NCI-H748 (cell line): ENCODE results near the gene GPHN.
A peak's percentile ranks its signal among the peaks of the same experiment; 100 is the strongest.
"Not testable (repeated sequence)": the region's sequence is repeated elsewhere in the genome, so short reads cannot be mapped to it uniquely, and the experiment has no call there.

Experiments used
- DNase-seq: peaks from one replicate; lab custom pipeline; 2025; ENCODE audit not compliant: unreplicated experiment; lab: John Stamatoyannopoulos, UW

The GPHN gene

DNA sequence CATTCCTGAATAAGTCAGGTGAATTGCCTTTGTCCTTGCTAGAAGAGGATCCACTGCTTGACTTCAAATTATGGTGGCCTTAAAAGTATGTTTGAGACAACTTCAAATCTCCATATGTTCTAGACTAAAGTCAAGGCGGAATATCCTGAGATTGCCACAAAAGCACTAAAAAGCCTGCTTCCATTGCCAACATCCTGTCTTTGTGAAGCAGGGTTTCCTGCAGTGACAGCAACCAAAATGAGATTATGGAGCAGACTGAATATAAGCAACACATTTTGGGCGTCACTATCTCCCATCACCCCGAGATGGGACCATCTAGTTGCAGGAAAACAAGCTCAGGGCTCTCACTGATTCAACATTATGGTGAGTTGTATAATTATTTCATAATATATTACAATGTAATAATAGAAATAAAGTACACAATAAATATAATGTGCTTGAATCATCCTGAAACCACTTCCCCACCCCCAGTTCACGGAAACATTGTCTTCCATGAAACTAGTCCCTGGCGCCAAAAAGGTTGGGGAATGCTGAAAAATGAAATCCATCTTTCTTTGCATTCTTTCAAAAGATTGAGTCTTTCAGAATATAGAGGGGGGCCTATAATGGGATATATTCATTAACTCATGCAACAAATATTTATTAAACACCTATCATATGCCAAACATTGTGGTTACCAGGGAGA is 143.7 kb downstream of the GPHN start:
- DNase-seq: no peak

- DNase-seq: no peak
Observed at GRCh38 chr14:66652525-66653106, 144.7 kb downstream of the GPHN start.

- no peak for DNase-seq
Observed at GRCh38 chr14:66657780-66658179, 149.8 kb downstream of the GPHN start.

DNA sequence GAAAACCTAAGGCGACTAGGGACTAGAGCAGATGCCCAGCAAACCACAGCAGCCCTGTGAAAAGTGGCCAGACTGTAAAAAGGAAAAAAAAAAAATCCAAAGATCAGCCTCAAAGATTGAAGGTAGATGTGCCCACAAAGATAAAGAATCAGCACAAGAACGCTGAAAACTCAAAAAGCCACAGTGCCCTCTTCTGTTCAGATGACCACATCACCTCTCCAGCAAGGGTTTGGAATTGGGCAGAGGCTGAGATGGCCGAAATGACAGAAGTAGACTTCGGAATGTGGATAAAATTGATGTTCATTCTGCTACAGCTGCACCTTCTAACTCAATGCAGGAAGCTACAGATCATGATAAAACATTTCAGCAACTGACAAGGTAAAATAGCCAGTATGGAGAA is 154.4 kb downstream of the GPHN start:
- DNase-seq: peak; percentile 11

DNA sequence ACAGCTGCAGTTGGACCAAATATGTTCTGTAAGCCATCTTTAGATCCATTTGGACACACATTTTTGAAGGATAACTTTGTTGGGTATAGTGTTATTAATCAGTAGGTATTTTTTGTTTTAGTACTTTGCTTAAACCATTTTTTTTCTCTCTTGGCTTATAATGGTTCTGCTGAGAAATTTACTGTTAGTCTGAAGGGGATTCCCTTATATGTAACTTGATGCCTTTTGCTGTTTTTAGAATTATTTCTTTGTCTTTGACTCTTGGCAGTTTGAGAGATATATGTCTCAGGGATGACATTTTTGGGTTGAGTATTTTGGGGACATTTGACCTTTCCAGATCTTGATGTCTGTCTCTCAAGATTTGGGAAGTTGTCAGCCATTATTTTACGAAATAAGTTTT is 169.8 kb downstream of the GPHN start:
- DNase-seq: no peak

DNA sequence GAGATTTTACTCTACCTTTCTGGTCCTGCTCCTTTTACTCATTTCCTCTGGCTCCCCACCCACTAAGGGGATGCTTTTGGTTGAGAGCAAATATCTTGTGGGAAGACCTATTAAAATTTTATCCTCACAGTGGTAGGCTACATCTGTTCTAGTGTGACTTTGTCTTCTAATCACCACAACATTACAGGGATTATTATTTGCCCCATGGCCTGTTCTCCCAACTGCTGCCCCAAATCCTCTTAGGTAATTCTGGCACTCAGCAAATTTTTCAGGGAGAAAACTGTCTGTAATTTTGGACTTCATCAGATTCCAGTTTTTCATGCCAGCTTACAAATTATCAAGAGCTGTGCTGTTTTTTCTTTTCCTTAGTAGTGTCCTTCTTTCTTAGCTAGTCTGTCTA is 172.3 kb downstream of the GPHN start:
- no peak for DNase-seq

- DNase-seq: no peak
Observed at GRCh38 chr14:66696326-66696725, 188.4 kb downstream of the GPHN start.

DNA sequence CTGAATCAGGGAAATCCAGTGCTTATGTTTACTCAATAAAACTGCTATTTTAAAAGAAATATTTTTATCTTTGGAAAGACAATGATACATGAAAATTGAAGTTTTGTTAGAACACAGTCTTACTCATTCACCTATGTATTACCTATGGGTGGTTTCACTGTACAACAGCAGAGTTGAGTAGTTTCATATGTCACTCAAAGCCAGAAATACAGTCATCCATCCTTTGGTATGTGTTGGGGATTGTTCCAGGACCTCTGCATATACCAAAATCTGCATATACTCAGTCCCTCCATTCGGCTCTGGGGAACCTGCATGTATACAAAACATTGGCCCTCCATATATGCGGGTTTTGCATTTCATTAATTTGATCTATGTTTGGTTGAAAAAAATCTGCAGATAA is 190.6 kb downstream of the GPHN start:
- DNase-seq: no peak

GRCh38 chr14:66701813-66702212 is 193.9 kb downstream of the GPHN start:
- DNase-seq: no peak

- no peak for DNase-seq
Observed at GRCh38 chr14:66708267-66708666, 200.3 kb downstream of the GPHN start.

DNA sequence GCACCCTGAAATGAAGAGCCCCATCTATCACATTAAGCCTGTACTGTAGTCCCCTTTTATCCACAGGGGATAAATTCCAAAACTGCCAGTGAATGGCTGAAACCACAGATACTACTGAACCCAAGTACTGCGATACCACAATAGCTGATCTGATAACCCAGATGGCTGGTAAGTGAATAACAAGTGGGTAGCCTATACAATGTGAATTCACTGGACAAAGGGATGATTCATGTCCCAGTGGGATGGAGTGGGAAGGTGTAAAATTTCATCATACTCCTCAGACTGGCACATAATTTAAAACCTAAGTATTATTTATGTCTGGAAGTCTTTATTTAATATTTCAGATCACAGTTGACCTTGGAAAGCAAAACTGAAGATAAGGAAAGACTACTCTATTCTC is 201.3 kb downstream of the GPHN start:
- no peak for DNase-seq

- DNase-seq: not testable (repeated sequence)
Observed at GRCh38 chr14:66714291-66714690, 206.3 kb downstream of the GPHN start.

- not testable (repeated sequence) for DNase-seq
Observed at GRCh38 chr14:66715313-66715712, 207.4 kb downstream of the GPHN start.

DNA sequence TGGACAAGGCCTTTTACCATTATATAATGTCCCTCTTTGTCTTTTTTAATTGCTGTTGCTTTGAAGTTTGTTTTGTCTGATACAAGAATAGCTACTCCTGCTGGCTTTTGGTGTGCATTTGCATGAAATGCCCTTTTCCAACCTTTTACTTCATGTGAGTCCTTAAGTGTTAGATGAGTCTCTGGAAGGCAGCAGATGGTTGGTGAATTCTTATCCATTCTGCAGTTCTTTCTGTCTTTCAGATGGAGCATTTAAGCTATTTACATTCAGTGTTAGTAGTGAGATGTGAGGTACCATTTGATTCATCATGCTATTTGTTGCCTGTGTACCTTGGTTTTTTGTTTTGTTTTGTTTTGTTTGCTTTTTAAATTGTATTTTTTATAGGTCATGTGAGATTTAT is 208.3 kb downstream of the GPHN start:
- no peak for DNase-seq

DNA sequence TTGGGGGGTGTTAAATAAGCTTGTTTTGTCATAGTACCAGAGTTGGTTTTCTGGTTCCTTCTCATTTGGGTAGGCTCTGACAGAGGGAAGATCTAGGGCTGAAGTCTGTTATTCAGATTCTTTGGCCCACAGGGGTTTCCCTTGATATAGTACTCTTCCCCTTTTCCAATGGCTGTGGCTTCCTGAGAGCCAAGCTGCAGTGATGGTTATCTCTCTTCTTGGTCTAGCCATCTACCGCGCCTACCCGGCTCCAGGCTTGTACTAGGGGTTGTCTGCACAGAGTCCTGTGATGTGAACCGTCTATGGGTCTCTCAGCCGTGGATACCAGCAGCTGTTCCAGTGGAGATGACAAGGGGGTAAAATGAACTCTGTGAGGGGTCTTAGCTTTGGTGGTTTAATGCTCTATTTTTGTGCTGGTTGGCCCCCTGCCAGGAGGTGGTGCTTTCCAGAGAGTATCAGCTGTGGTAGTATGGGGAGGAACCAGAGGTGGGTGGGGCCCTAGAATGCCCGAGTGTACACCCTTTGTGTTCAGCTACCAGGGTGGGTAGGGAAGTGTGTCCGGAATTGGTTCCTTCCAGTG is 209.7 kb downstream of the GPHN start:
- DNase-seq: no peak

GRCh38 chr14:66724996-66725395 is 217.0 kb downstream of the GPHN start:
- DNase-seq: no peak

GRCh38 chr14:66731298-66731697 is 223.4 kb downstream of the GPHN start:
- DNase-seq: not testable (repeated sequence)

DNA sequence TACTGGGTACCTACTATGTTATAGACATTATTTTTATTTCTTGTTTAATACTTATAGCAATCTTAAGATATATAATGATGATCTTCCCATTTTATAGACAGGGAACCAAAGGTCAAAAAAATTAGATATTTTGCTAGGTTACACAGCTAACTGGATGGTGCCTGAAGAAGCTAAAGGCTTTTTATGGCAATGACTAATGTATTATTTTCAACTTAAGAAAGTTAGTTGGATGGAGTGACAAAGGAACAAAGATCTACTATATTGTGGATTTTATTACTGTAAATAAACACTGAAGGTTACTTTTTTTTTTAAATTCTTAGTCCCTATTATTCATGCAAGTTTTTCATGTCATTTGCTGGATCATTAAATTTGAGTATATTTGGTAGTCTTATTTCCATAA is 227.9 kb downstream of the GPHN start:
- no peak for DNase-seq

DNA sequence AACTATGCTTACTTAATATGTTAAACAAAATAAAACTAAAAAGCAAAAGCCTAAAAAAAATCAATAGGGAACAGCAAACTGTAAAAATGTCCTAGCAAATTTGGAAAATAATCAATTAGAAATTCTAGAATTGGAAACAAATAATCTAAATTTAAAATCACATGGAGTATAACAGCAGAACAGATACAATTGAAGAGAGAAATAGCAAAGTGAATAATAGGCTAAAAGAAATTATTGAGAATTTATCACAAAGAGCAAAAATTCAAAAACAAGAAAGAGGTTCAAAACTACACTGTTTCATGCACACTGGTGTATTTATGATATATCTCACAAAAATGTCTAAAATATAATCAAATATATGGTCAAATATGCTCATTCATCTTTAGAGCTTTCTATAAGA is 231.9 kb downstream of the GPHN start:
- no peak for DNase-seq

DNA sequence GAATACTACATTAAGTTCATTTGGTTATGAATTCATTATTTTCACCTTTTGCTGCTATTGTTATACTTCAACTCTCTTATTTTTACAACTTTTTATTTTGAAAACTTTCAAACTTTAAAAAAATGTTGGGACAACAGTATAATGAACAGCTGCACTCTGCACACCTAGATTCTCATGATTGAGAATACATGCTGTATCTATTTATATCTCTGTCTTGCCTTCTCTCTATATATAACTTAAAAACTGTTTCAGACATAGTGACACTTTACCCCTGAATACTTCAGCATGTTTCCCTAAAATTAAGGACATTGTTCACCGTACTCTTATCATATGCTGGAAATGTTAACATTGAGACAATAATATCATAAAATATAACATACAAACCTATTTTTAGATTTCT is 237.1 kb downstream of the GPHN start:
- DNase-seq: no peak

DNA sequence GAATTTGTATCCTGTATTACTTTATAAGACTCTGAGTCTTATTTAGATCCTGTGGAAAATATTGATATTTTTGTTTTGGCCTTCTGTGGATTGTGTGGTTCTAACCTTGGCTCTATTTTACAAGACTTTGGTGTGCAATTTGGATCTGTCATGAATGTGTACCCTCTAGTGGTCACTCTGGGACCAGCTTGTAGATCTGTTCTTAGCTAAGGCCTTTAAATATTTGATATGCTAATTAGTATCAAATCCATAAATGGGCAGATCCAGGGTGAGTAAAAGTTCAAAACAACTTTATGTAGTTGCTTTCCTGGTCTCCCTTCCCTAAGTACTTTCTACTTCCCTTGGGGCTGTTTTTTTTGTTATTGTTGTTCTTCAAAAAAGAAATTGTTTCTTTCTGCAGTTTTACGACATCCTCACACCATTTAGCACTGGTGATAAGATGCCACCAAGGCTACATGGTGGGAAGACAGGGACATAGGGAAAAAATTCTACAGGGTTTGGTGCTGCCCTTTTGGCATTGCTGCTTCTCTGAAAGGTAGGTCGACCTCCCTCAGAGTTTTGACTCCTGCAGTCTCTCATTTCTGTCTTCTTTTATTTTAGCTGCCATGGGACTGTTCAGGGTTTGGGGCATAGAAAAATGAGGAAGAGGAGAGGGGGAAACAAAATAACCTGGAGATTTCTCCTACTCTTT is 238.5 kb downstream of the GPHN start:
- no peak for DNase-seq

DNA sequence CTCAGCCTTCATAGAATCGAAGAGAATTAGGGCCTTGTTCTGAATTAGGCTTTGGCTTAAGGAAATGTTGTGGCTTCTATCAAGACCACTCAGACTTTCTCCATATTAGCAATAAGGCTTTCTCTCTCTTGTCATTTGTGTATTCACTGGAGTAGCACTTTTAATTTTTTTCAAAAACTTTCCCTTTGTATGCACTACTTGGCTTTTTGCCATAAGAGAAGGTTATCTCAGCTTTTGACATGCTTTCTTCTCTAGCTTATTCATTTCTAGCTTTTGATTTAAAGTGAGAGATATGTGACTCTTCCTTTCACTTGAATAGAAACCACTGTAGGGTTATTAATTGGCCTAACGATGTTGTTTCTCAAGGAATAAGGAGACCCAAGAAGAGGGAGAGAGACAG is 244.2 kb downstream of the GPHN start:
- no peak for DNase-seq
